ENCODE measurements around the gene LPIN2. TPM values are rescaled to one million over a fixed set of nuclear protein-coding genes. Genes with fewer than 3 reads are reported as not detected.

Gene LPIN2
- total and polyA plus RNA-seq, 2 of the 13 experiments (the other 11 are each of a cell fraction or from before 2014, with no cell fraction given), result 46.0 to 119 TPM

GRCh38 chr18:3057526-3057925 is 44.6 kb upstream of the LPIN2 start (continued):
- TF ChIP-seq, protein P1, sequence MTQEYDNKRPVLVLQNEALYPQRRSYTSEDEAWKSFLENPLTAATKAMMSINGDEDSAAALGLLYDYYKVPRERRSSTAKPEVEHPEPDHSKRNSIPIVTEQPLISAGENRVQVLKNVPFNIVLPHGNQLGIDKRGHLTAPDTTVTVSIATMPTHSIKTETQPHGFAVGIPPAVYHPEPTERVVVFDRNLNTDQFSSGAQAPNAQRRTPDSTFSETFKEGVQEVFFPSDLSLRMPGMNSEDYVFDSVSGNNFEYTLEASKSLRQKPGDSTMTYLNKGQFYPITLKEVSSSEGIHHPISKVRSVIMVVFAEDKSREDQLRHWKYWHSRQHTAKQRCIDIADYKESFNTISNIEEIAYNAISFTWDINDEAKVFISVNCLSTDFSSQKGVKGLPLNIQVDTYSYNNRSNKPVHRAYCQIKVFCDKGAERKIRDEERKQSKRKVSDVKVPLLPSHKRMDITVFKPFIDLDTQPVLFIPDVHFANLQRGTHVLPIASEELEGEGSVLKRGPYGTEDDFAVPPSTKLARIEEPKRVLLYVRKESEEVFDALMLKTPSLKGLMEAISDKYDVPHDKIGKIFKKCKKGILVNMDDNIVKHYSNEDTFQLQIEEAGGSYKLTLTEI (CRISPR knock-in tag; conservative IDR thresholded peaks at IDR 0.05), result no peak
- TF ChIP-seq ZFX (CRISPR knock-in tag; IDR thresholded peaks at IDR 0.05; ENCODE audit: low read depth) (no peak; the same call in 1 of the 2 replicates), PAWR (CRISPR knock-in tag; IDR thresholded peaks at IDR 0.05; ENCODE audit: borderline replicate concordance) (no peak), ZNF614 (CRISPR knock-in tag; IDR thresholded peaks at IDR 0.05; ENCODE audit: borderline replicate concordance) (0 out of 2 replicates have a peak, but pooled peaks have one; percentile 24), ZNF639 (CRISPR knock-in tag; conservative IDR thresholded peaks at IDR 0.05) (no peak), TARDBP (CRISPR knock-in tag; IDR thresholded peaks at IDR 0.05) (0 out of 2 replicates have a peak, but pooled peaks have one; percentile 18)
- TF ChIP-seq, protein P2, sequence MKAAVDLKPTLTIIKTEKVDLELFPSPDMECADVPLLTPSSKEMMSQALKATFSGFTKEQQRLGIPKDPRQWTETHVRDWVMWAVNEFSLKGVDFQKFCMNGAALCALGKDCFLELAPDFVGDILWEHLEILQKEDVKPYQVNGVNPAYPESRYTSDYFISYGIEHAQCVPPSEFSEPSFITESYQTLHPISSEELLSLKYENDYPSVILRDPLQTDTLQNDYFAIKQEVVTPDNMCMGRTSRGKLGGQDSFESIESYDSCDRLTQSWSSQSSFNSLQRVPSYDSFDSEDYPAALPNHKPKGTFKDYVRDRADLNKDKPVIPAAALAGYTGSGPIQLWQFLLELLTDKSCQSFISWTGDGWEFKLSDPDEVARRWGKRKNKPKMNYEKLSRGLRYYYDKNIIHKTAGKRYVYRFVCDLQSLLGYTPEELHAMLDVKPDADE (CRISPR knock-in tag; IDR thresholded peaks at IDR 0.05), result no peak
- TF ChIP-seq, protein P3, sequence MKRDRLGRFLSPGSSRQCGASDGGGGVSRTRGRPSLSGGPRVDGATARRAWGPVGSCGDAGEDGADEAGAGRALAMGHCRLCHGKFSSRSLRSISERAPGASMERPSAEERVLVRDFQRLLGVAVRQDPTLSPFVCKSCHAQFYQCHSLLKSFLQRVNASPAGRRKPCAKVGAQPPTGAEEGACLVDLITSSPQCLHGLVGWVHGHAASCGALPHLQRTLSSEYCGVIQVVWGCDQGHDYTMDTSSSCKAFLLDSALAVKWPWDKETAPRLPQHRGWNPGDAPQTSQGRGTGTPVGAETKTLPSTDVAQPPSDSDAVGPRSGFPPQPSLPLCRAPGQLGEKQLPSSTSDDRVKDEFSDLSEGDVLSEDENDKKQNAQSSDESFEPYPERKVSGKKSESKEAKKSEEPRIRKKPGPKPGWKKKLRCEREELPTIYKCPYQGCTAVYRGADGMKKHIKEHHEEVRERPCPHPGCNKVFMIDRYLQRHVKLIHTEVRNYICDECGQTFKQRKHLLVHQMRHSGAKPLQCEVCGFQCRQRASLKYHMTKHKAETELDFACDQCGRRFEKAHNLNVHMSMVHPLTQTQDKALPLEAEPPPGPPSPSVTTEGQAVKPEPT (CRISPR knock-in tag; IDR thresholded peaks at IDR 0.05; ENCODE audit: low read depth), result no peak

Data from HepG2 (cell line).